SK-N-SH (cell line): ENCODE results near the gene NUTM2B. TPM values are rescaled to one million over a fixed set of nuclear protein-coding genes. Genes with fewer than 3 reads are reported as not detected.
"Not testable (repeated sequence)": the region's sequence is repeated elsewhere in the genome, so short reads cannot be mapped to it uniquely, and the experiment has no call there.

Experiments used
- CTCF ChIA-PET: fragments of 300-600, 350-600 bp; formaldehyde crosslinking; extraction: SDS; loops from one replicate; lab custom pipeline; 2021; lab: Yijun Ruan, JAX
- POLR2A ChIA-PET: fragments of 350-600 bp; sonication (Branson Sonifier 250); formaldehyde crosslinking; extraction: SDS; loops from one replicate; lab custom pipeline; 2020; ENCODE audit warnings: antibody characterized with exemption, inconsistent platforms; lab: Yijun Ruan, JAX
- DNase-seq: peaks from one replicate; pipeline ENCODE4 v3.0.0; 2012
- H2AFZ ChIP-seq: fragments of 200-600 bp; sonication (generic); 2 replicates; pipeline ENCODE4 v1.8.1; 2016; ENCODE audit warnings: antibody characterized with exemption, mild to moderate bottlenecking, low read depth
- H3F3A ChIP-seq: fragments of 200-600 bp; sonication (generic); replicated peaks from 2 replicates; pipeline ENCODE3; 2016; ENCODE audit warnings: antibody characterized with exemption, mild to moderate bottlenecking; ENCODE audit not compliant: insufficient read depth
- H3K27ac ChIP-seq, 2 experiments: fragments of 200-500 bp in 1 of 2; fragments of 200-600 bp in 1 of 2; sonication (Bioruptor generic) in 1 of 2; sonication (generic), shearing (Covaris generic) in 1 of 2; 2 replicates each; pipeline versions ENCODE4 v1.5.1 to v1.6.1; 2014 to 2016; ENCODE audit warnings: low read depth in 2 of 2, inconsistent platforms in 1 of 2, low read length in 1 of 2, mild to moderate bottlenecking in 1 of 2, mixed read lengths in 1 of 2
- H3K27me3 ChIP-seq: fragments of 200-600 bp; sonication (generic), shearing (Covaris generic); 2 replicates; pipeline ENCODE4 v1.6.1; 2016; ENCODE audit warnings: mixed run types; ENCODE audit not compliant: insufficient read depth
- H3K36me3 ChIP-seq, 2 experiments: fragments of 200-500 bp in 1 of 2; fragments of 200-600 bp in 1 of 2; sonication (Bioruptor generic) in 1 of 2; sonication (generic) in 1 of 2; replicated peaks in 1 of 2; 2 replicates each; pipeline versions ENCODE3 to v1.5.1; 2014 to 2016; ENCODE audit warnings: low read length in 1 of 2, mild to moderate bottlenecking in 1 of 2; ENCODE audit not compliant: insufficient read depth in 2 of 2, control insufficient read depth in 1 of 2
- H3K4me1 ChIP-seq, 2 experiments: fragments of 200-500 bp in 1 of 2; fragments of 200-600 bp in 1 of 2; sonication (Bioruptor generic) in 1 of 2; sonication (generic), shearing (Covaris generic) in 1 of 2; 2 replicates each; pipeline versions ENCODE4 v1.5.1 to v1.6.1; 2014 to 2016; ENCODE audit warnings: low read depth in 1 of 2, low read length in 1 of 2, mixed run types in 1 of 2; ENCODE audit not compliant: insufficient read depth in 2 of 2, control insufficient read depth in 1 of 2
- H3K4me2 ChIP-seq: fragments of 200-600 bp; sonication (generic), shearing (Covaris generic); 2 replicates; pipeline ENCODE4 v1.6.1; 2017; ENCODE audit warnings: mixed run types
- H3K4me3 ChIP-seq, 2 experiments: fragments of 200-500 bp in 1 of 2; fragments of 200-600 bp in 1 of 2; sonication (Bioruptor generic) in 1 of 2; sonication (generic), shearing (Covaris generic) in 1 of 2; 2 replicates each; pipeline versions ENCODE4 v1.5.1 to v1.8.1; 2014 to 2016; ENCODE audit warnings: low read depth in 2 of 2, inconsistent platforms in 1 of 2, low read length in 1 of 2, mild to moderate bottlenecking in 1 of 2, mixed read lengths in 1 of 2, moderate library complexity in 1 of 2
- H3K79me2 ChIP-seq: fragments of 200-600 bp; sonication (generic); 2 replicates; pipeline ENCODE4 v1.8.1; 2017; ENCODE audit warnings: mild to moderate bottlenecking; ENCODE audit not compliant: insufficient read depth
- H3K9ac ChIP-seq: fragments of 200-600 bp; sonication (generic); 2 replicates; pipeline ENCODE4 v1.6.1; 2017; ENCODE audit warnings: mixed run types
- H3K9me2 ChIP-seq: fragments of 200-600 bp; sonication (generic); 2 replicates; pipeline ENCODE4 v1.6.1; 2017; ENCODE audit warnings: mixed run types
- H3K9me3 ChIP-seq: fragments of 200-600 bp; sonication (generic); 2 replicates; pipeline ENCODE4 v1.6.1; 2017; ENCODE audit warnings: mixed run types, mild to moderate bottlenecking, moderate library complexity
- H4K20me1 ChIP-seq: fragments of 200-600 bp; sonication (generic); 2 replicates; pipeline ENCODE4 v1.6.1; 2017; ENCODE audit warnings: mild to moderate bottlenecking, mixed run types; ENCODE audit not compliant: insufficient read depth
- WGBS: methylation state at CpG from one replicate; pipeline ENCODE4 v1.1.6; 2017; ENCODE audit warnings: low lambda C conversion rate; 5-methylcytosine and 5-hydroxymethylcytosine counted together
- polyA plus RNA-seq, 3 experiments: library from polyadenylated mRNA; depleted of rRNA; stranded (reverse); fragments of >200 nt; gene quantifications; 2 replicates each; pipeline ENCODE4 v1.2.3, GENCODE V29; 2012

The NUTM2B gene
- polyA plus RNA-seq, 1 of the 3 experiments (the other 2 are of a cell fraction), result 0.25 TPM

DNA sequence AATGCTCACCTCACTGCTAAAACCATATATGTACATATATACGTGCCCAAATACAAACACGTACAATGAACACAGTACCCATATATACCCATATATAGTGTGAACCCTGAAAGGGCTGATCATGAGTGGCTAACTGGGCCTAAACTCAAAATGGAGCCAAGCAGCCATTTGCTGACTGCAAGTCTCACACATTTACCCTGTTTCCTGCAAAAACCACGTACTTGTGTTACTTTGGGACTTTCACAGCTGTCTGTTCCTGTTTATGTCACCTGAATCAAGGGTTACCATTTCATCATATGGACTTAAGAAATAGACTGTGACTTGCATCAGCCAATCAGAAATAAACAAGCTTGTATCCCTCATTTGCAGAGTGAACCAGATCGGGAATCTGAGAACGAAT, 5.9 kb upstream of the NUTM2B start:
- POLR2A ChIA-PET, H2AFZ ChIP-seq, H3K27me3 ChIP-seq, H3K4me2 ChIP-seq, H3K4me3 ChIP-seq, H3K27ac ChIP-seq, H3K9me3 ChIP-seq, H3K9me2 ChIP-seq, H4K20me1 ChIP-seq, H3K36me3 ChIP-seq, CTCF ChIA-PET, H3K9ac ChIP-seq, DNase-seq, H3K79me2 ChIP-seq, H3F3A ChIP-seq, H3K4me1 ChIP-seq: not testable (repeated sequence)
- WGBS, result 63% methylated on average over 3 of the region's 5 CpGs

DNA sequence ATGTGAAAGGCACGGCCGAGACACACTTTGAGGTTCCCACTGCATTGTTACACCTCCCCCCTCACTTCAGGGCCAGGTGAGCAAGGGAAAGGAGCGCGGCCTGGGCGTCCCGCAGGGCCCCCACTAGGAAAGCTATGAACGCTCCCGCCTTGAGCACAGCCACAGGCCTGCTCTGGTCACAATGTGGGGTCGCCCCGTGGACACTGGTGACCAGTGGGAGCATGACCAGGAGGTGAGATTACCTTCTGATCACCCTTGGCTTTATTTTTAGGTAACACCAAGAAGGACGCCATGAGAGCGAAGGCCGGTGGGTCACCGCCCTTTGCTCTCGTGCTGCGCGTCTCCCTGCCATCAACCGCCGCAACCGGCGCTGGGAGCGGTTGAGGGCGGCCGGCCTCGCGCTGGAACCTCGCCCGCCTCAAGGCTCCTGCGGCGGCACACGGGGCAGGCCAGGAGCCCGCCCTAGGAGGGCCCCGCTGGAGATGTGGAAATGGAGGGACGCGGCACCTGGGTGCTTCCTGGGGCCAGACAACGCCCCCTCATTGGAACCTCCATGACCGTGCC, 2.6 kb upstream of the NUTM2B start:
- H3K9me2 ChIP-seq, H3K4me2 ChIP-seq, H2AFZ ChIP-seq, H3K27ac ChIP-seq, H3K4me3 ChIP-seq, H3K4me1 ChIP-seq, H3K27me3 ChIP-seq, H4K20me1 ChIP-seq, POLR2A ChIA-PET, H3K9ac ChIP-seq, H3F3A ChIP-seq, H3K79me2 ChIP-seq, H3K9me3 ChIP-seq, H3K36me3 ChIP-seq, DNase-seq, CTCF ChIA-PET: not testable (repeated sequence)
- 90% methylated on average over 32 of the region's 37 CpGs for WGBS

DNA sequence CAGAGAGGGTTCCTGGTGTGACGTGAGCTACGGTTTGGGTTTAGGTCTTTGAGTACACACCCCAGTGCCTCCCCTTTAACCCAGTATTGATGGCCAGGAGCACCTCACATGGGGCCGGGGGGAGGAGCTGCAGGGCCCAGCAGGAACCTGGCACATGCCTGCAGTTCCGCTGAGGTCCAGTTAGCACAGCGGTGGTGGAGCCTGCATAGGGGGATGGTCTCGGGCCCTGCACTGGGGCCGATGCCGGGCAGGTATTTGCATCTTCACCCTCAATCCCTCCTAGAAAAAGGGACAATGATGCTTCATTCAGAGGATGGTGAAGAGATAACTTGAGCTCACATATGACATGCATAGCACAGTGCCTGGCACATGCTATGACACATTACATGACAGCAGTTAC, 4.0 kb downstream of the NUTM2B start:
- H3K4me2 ChIP-seq, H3K4me3 ChIP-seq, POLR2A ChIA-PET, DNase-seq, H3K9ac ChIP-seq, H3K4me1 ChIP-seq, H4K20me1 ChIP-seq, H3F3A ChIP-seq, H2AFZ ChIP-seq, H3K36me3 ChIP-seq, CTCF ChIA-PET, H3K27ac ChIP-seq, H3K79me2 ChIP-seq, H3K9me2 ChIP-seq, H3K9me3 ChIP-seq, H3K27me3 ChIP-seq: not testable (repeated sequence)
- no CpG with 5 or more reads among the region's 8 CpGs for WGBS

DNA sequence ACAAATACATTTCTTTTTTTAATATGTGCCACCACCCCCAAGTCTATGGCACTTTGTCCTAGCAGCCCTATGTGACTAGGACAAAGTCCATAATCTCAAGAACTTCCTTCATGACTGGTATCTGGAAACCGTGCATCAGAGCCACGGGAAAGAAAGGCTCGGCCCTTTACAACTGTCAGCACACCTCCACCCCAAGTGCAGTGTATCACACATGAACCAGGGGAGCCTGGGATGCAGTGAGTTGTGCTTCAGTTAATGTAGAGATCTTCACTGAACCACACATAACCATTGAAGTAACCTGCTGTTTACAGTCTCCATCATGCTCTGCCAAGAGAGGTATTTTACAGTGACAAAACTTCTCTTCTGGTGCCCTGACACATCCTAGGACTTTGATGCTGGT, 11.9 kb downstream of the NUTM2B start:
- H3K79me2 ChIP-seq, H3K9ac ChIP-seq, H3K4me2 ChIP-seq, DNase-seq, H3K27ac ChIP-seq, H3K9me2 ChIP-seq, H3K4me3 ChIP-seq, CTCF ChIA-PET, POLR2A ChIA-PET, H4K20me1 ChIP-seq, H2AFZ ChIP-seq, H3F3A ChIP-seq, H3K9me3 ChIP-seq, H3K4me1 ChIP-seq, H3K36me3 ChIP-seq, H3K27me3 ChIP-seq: not testable (repeated sequence)
- WGBS, result no CpG with 5 or more reads among the region's 3 CpGs

DNA sequence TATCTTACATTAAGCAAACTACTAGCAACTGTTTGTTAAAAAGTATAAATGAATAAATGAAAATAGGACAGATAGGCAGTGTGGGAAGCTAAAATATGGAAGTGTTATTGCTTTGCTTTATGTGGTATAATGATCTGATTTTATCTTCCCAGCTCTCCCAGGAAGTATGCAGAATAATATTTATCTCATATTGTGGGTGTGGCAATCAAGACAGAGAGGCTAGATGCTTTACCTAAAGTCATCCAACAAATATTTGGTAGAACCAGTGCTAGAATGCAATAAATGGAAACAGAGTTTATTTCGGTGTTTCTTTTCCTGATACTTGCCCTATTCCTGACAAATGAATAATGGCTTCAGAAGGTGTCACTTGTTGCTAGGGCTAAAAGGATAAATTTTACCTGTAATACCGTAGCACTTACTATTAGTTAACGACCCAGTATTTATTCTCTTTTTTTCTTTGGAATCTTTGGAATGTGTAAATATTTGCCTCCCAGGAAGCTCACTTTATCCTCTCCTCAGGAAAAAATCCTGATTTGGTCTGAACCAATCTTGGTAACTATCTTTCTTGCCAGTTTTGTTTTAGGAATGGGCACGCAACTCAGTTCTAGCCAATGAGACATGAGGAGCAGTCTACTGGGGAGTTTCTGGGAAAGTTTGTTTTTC, 14.0 kb downstream of the NUTM2B start:
- H3K9ac ChIP-seq, H4K20me1 ChIP-seq, H3K9me3 ChIP-seq, H3K4me3 ChIP-seq, H3F3A ChIP-seq, H3K9me2 ChIP-seq, DNase-seq, H3K27me3 ChIP-seq, H3K79me2 ChIP-seq, H3K4me2 ChIP-seq, H3K36me3 ChIP-seq, H2AFZ ChIP-seq, H3K4me1 ChIP-seq, H3K27ac ChIP-seq, CTCF ChIA-PET, POLR2A ChIA-PET: not testable (repeated sequence)
- 96% methylated on average over 3 of the region's 4 CpGs for WGBS

DNA sequence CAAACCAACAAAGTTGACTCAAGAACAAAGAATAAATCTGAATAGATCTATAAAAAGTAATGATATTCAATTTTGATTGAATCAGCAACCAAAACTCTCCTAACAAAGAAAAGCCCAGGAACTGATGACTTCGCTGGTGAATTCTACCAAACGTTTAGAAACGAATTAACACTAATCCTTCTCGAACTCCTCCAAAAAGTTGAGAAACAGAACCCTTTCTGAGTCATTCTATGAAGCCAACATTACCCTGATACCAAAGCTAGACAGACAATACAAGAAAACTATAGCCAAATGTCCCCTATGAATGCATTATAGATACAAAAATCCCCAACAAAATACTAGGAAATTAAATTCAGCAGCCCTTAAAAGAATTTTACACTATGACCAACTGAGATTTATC, 17.0 kb downstream of the NUTM2B start:
- H3K79me2 ChIP-seq, H3K9me2 ChIP-seq, H3K4me1 ChIP-seq, H3K27me3 ChIP-seq, H3K9me3 ChIP-seq, DNase-seq, H3K4me3 ChIP-seq, H3K36me3 ChIP-seq, POLR2A ChIA-PET, H3K4me2 ChIP-seq, H2AFZ ChIP-seq, H3K9ac ChIP-seq, H4K20me1 ChIP-seq, H3K27ac ChIP-seq, H3F3A ChIP-seq, CTCF ChIA-PET: not testable (repeated sequence)
- WGBS, result no CpG with 5 or more reads among the region's 4 CpGs
